GM18870 (cell line): ENCODE results near the gene FAIM2.

ENCODE experiments used
- ATAC-seq: cut with Tn5 transposase; IDR thresholded peaks from one replicate; pipeline ENCODE4 v1.9.1; 2021; ENCODE audit warnings: moderate library complexity; ENCODE audit not compliant: unreplicated experiment

The FAIM2 gene

GRCh38 chr12:49920915-49921286 lies 17.2 kb upstream of the FAIM2 start:
- no peak for ATAC-seq

- no peak for ATAC-seq
Observed at GRCh38 chr12:49920241-49920914, 16.7 kb upstream of the FAIM2 start.

GRCh38 chr12:49917788-49918173 lies 14.1 kb upstream of the FAIM2 start:
- ATAC-seq = no peak

- no peak for ATAC-seq
Observed at GRCh38 chr12:49917166-49917787, 13.6 kb upstream of the FAIM2 start.

- ATAC-seq = no peak
Observed at GRCh38 chr12:49916129-49916919, 12.6 kb upstream of the FAIM2 start.

- ATAC-seq = no peak
Observed at GRCh38 chr12:49912345-49913255, 8.9 kb upstream of the FAIM2 start.

GRCh38 chr12:49911213-49911605 lies 7.5 kb upstream of the FAIM2 start:
- ATAC-seq = no peak

GRCh38 chr12:49910331-49911212 lies 6.9 kb upstream of the FAIM2 start:
- no peak for ATAC-seq

- no peak for ATAC-seq
Observed at GRCh38 chr12:49909826-49910225, 6.1 kb upstream of the FAIM2 start.

- no peak for ATAC-seq
Observed at GRCh38 chr12:49909356-49909755, 5.7 kb upstream of the FAIM2 start.

GRCh38 chr12:49907352-49907751 lies 3.7 kb upstream of the FAIM2 start:
- no peak for ATAC-seq

GRCh38 chr12:49905718-49906314 lies 2.1 kb upstream of the FAIM2 start:
- ATAC-seq = no peak

GRCh38 chr12:49904601-49905000 lies 901 bp upstream of the FAIM2 start:
- ATAC-seq = no peak

GRCh38 chr12:49903351-49903699 lies 375 bp downstream of the FAIM2 start:
- ATAC-seq = no peak

GRCh38 chr12:49902399-49903350 lies 1.0 kb downstream of the FAIM2 start:
- ATAC-seq = no peak

GRCh38 chr12:49901986-49902385 lies 1.7 kb downstream of the FAIM2 start:
- ATAC-seq = no peak

- ATAC-seq = no peak
Observed at GRCh38 chr12:49901026-49901425, 2.7 kb downstream of the FAIM2 start.

- ATAC-seq = no peak
Observed at GRCh38 chr12:49900371-49900770, 3.3 kb downstream of the FAIM2 start.

GRCh38 chr12:49899921-49900320 lies 3.8 kb downstream of the FAIM2 start:
- ATAC-seq = no peak
